Measurements from ENCODE around the gene RLN3. TPM values are rescaled to one million over a fixed set of nuclear protein-coding genes. Genes with fewer than 3 reads are reported as not detected.

The RLN3 gene
- total and polyA plus RNA-seq, 2 experiments from 2014 or later, result not detected

DNA sequence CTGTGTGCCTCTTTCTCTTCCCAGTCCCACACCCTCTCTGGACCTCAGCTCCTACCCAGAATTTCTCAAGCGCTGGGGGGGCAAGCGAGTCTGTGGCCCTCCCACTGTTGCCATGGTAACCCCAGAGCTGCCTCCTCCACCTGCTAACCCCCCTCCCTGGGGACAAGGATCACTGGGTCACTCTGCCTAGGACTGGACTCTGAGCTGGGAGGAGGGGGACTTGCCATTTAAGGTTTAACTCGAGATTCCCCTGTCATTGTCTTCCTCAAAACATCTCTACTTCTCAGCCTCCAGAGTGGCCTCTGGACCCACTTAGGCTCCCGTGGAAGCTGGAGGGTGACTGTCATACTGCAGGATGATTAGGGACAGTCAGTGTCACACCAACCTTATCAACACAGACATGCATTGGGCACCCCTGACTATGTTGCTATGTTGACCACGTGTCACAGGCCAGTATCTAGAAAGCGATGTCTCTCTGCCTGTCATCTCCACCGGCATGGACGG lies 31.8 kb downstream of the RLN3 start (continued):
- TF ChIP-seq, protein P1, sequence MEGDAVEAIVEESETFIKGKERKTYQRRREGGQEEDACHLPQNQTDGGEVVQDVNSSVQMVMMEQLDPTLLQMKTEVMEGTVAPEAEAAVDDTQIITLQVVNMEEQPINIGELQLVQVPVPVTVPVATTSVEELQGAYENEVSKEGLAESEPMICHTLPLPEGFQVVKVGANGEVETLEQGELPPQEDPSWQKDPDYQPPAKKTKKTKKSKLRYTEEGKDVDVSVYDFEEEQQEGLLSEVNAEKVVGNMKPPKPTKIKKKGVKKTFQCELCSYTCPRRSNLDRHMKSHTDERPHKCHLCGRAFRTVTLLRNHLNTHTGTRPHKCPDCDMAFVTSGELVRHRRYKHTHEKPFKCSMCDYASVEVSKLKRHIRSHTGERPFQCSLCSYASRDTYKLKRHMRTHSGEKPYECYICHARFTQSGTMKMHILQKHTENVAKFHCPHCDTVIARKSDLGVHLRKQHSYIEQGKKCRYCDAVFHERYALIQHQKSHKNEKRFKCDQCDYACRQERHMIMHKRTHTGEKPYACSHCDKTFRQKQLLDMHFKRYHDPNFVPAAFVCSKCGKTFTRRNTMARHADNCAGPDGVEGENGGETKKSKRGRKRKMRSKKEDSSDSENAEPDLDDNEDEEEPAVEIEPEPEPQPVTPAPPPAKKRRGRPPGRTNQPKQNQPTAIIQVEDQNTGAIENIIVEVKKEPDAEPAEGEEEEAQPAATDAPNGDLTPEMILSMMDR (conservative IDR thresholded peaks at IDR 0.05; ENCODE audit: low read depth in 2 of 2), result no peak
- TF ChIP-seq NANOG (IDR thresholded peaks at IDR 0.05; ENCODE audit: borderline replicate concordance), result no peak

DNA sequence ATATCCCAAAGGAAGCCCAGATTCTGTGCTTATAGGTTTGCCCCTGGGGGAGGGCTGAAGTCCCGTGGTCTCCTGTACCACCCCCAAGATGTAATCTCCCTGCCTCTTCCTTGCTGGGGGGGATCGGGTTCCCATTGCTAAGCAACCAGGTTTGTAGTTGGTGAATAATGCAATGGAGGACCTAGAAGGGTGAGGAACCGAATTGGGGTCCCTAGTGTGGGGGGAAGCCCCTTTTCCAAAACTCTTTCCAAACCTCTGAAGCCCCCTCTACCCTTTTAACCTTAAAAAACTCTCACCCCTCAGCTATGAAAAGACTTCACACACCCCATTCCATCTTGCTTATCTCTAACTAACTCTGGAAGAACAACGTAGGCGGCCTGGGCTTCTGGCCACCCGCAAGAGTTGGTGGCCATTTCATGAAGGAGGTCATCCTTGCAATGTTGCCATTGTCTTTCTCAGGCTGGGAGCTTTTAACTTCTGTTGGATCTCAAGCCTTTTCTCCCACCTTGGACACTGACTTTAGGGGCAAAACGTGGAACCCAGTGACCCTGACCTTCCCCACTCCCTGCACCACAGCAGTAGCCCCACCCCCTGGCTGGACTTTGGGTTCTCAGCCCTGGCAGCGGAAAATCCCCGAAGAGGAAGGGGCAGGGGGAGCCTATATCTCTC lies 33.3 kb downstream of the RLN3 start:
- H3F3A ChIP-seq (replicated peaks; ENCODE audit: low read depth), result no peaks in the 10 kb centered on the region; the same call in 1 of the 2 replicates
- Mint-ChIP-seq H3K27me3 (ENCODE audit: insufficient read depth, low read depth, poor library complexity) (peaks cover 30% of the 10 kb centered on the region), H3K36me3 (ENCODE audit: low read depth) (no peaks in the 10 kb centered on the region), H3K27ac (no peak overlapping the region), H3K4me1 (peaks cover 14% of the 10 kb centered on the region), H3K9me3 (no peaks in the 10 kb centered on the region), H3K4me3 (no peak overlapping the region)
- no peak for DNase-seq (ENCODE audit: low spot score)
- H3K9me2 ChIP-seq (ENCODE audit: insufficient read depth), result no peaks in the 10 kb centered on the region
- no peak overlapping the region for H3K27ac ChIP-seq (ENCODE audit: low read depth)
- no peaks in the 10 kb centered on the region for H3K36me3 ChIP-seq (ENCODE audit: insufficient read depth)
- H3K4me2 ChIP-seq, result no peak overlapping the region
- H3K4me3 ChIP-seq, result no peak overlapping the region
- H4K20me1 ChIP-seq (replicated peaks; ENCODE audit: insufficient read depth), result no peaks in the 10 kb centered on the region; the same call in 1 of the 2 replicates
- ATAC-seq, result no peak
- H3K27me3 ChIP-seq (ENCODE audit: insufficient read depth), result peaks cover 25% of the 10 kb centered on the region
- no peaks in the 10 kb centered on the region for H3K79me2 ChIP-seq (replicated peaks; ENCODE audit: insufficient read depth)
- H2AFZ ChIP-seq, result peak overlapping the region; percentile 66; the same call in 1 of the 2 replicates
- H3K4me1 ChIP-seq (ENCODE audit: insufficient read depth), result peaks cover 8% of the 10 kb centered on the region; the same call in 1 of the 2 replicates
- TF ChIP-seq CREB1 (CRISPR knock-in tag; IDR thresholded peaks at IDR 0.05; ENCODE audit: low read depth), result no peak
- TF ChIP-seq, protein P2, sequence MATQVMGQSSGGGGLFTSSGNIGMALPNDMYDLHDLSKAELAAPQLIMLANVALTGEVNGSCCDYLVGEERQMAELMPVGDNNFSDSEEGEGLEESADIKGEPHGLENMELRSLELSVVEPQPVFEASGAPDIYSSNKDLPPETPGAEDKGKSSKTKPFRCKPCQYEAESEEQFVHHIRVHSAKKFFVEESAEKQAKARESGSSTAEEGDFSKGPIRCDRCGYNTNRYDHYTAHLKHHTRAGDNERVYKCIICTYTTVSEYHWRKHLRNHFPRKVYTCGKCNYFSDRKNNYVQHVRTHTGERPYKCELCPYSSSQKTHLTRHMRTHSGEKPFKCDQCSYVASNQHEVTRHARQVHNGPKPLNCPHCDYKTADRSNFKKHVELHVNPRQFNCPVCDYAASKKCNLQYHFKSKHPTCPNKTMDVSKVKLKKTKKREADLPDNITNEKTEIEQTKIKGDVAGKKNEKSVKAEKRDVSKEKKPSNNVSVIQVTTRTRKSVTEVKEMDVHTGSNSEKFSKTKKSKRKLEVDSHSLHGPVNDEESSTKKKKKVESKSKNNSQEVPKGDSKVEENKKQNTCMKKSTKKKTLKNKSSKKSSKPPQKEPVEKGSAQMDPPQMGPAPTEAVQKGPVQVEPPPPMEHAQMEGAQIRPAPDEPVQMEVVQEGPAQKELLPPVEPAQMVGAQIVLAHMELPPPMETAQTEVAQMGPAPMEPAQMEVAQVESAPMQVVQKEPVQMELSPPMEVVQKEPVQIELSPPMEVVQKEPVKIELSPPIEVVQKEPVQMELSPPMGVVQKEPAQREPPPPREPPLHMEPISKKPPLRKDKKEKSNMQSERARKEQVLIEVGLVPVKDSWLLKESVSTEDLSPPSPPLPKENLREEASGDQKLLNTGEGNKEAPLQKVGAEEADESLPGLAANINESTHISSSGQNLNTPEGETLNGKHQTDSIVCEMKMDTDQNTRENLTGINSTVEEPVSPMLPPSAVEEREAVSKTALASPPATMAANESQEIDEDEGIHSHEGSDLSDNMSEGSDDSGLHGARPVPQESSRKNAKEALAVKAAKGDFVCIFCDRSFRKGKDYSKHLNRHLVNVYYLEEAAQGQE (IDR thresholded peaks at IDR 0.05; ENCODE audit: unreplicated experiment), result no peak
- TF ChIP-seq, protein P3, sequence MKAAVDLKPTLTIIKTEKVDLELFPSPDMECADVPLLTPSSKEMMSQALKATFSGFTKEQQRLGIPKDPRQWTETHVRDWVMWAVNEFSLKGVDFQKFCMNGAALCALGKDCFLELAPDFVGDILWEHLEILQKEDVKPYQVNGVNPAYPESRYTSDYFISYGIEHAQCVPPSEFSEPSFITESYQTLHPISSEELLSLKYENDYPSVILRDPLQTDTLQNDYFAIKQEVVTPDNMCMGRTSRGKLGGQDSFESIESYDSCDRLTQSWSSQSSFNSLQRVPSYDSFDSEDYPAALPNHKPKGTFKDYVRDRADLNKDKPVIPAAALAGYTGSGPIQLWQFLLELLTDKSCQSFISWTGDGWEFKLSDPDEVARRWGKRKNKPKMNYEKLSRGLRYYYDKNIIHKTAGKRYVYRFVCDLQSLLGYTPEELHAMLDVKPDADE (IDR thresholded peaks at IDR 0.05), result no peak
- TF ChIP-seq STAT1 (IDR thresholded peaks at IDR 0.05; ENCODE audit: unreplicated experiment), result no peak
- TF ChIP-seq EZH2phosphoT487 (IDR thresholded peaks at IDR 0.05; ENCODE audit: unreplicated experiment), result no peak
- no peak for TF ChIP-seq ZNF114 (CRISPR knock-in tag; IDR thresholded peaks at IDR 0.05)
- TF ChIP-seq POLR2AphosphoS5 (IDR thresholded peaks at IDR 0.05; ENCODE audit: low read depth), result no peak
- TF ChIP-seq, protein P1 (conservative IDR thresholded peaks at IDR 0.05; ENCODE audit: low read depth in 2 of 2), result no peak
- no peak for TF ChIP-seq NANOG (IDR thresholded peaks at IDR 0.05; ENCODE audit: borderline replicate concordance)
- no peak for TF ChIP-seq EZH2 (IDR thresholded peaks at IDR 0.05; ENCODE audit: low read depth, unreplicated experiment)
- no peak for TF ChIP-seq JUNB (IDR thresholded peaks at IDR 0.05; ENCODE audit: unreplicated experiment)
- no peak for TF ChIP-seq ZNF331 (CRISPR knock-in tag; IDR thresholded peaks at IDR 0.05; ENCODE audit: low read depth)
